ENCODE data around the gene BCLAF3. TPM values are rescaled to one million over a fixed set of nuclear protein-coding genes. Genes with fewer than 3 reads are reported as not detected.

Gene BCLAF3
- total RNA-seq, 4 donors from 2014 or later = 5.7 to 9.4 (median 5.9) TPM

MicroRNA genes within 50 kb of the gene (microRNA counts, 767-probe panel; counts per million panel counts)
- microRNA hsa-miR-23c = 0 to 358 counts per million in 2 donors

Small RNAs within 50 kb of the gene (microRNA-seq; reads per million reads assigned to microRNA genes)
- 384 to 395 reads per million in 2 donors for gene MIR23C (ENCODE audit: borderline number of aligned reads in 1 of 2, borderline replicate concordance in 2 of 2)

Other genes with a start within 250 kb of the BCLAF3 start
- gene SH3KBP1, start 103.5 kb downstream of the BCLAF3 start, total RNA-seq = 10 to 100 TPM; 10.7 to 21.5 (median 15.5) TPM
- 1 to 10 TPM in 1 of 4 donors, under 1 TPM in 3; 0.15 to 1.2 (median 0.73) TPM for gene MAP7D2, start 125.8 kb upstream of the BCLAF3 start, total RNA-seq
- 10 to 100 TPM; 40.3 to 50.9 (median 46.8) TPM for gene EIF1AX, start 150.8 kb upstream of the BCLAF3 start, total RNA-seq